Measurements from ENCODE around the gene ABO.
"Not testable (repeated sequence)": the region's sequence is repeated elsewhere in the genome, so short reads cannot be mapped to it uniquely, and the experiment has no call there.

ABO gene

DNA sequence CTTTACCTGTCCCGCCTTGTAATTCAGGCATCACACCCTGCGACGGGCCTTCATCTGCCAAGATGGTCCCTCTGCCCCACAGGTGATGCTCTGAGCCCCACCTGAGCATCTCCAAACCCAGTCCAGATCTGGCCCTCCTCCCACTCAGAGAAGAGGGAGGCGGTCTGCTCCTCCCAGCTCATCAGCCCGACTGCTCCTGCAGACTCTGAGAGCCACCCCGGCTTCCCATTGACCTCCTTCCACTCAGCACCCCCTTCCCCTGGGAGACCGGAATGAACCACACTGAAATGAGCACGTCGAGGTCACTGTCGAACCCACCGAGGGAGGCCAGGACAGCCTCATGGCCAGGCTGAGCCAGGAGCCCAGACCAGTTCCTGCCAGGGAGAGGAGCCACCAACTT lies 12.8 kb downstream of the ABO start:
- DNase-seq (ENCODE audit: low spot score) = no peak

DNA sequence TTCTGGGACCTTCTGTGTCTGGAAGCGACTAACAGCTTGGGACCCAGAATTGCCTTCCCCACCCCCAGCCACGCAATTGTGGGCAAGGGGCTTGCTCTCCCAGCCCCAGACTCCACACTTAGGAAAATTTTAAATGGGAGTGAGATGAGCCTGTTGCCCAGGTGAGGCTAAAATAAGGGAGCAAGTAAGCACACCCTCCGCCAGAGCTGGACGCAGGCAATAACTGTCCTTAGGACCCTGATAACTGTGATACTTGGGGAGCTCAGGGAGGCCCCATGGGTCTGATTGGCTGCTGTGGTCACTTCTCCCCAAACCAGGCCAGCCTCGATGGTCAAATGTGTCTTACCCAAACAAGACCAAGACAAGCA lies 13.3 kb downstream of the ABO start:
- no peak for DNase-seq (ENCODE audit: low spot score)

DNA sequence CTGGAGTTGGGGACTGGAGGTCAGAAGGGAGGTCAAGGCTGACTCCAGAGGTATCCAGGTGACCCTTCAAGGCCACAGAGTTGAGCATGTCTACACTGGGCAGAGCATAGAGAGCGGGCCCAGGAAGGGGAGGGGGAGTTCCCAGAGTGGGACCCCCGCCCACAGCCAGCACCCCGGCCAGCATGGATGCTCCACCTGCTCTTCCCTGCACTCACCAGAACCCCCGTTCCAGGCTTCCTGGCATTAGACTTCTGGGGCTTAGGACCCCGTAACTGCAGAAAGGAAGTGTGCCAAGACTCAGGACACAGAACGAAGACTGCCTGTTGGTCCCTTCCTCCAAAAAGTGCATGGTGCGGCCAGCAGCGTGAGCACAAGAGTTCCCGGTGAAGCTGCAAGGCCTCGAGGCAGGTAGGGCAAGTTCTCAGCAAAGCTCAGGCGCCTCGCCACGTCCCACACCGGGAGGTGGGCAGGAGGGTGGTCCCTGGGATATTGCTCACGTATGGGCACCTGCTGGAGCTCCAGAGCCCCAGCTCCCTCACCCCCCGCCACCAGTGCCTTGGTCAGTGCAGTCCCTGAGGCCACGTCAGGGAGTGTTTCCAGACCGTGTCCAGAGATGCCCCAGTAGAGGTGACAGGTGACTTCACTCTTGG lies 13.8 kb downstream of the ABO start:
- no peak for DNase-seq (ENCODE audit: low spot score)

DNA sequence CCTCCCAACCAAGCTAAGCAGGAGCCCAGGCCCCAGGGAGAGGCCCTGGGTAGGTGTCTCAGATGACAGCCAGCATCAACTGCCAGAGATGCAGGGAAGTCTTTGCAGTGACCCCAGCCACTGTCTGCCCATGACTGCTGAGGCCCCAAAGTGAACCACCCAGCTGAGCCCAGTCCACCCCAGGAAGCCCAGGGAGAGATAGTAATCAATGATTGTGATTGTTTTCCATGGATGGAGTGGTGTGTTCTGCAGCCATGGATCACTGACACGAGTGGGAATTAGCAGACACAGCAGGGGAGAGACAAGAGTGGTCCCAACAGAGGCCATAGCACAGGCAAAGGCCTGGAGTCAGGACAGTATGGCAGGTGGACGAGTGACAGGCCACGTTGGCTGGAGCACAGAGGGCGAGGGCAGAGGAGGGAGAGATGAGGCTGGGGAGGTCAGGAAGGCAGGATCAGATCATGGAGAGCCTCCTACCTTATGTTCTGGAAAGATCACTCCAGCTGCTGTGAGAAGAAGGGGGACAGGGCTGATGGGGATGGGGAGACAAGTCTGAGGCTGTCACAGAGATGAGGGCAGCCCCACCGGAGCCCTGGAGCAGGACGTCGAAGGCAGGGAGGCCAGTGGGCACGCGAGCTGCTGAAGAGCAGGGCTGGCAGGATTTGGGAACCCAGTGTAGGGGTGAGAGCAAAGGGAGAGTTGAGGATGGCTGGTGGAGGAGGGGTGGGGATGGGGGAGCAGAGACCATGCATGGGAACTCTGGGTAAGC lies 14.5 kb downstream of the ABO start:
- DNase-seq (ENCODE audit: low spot score) = no peak

DNA sequence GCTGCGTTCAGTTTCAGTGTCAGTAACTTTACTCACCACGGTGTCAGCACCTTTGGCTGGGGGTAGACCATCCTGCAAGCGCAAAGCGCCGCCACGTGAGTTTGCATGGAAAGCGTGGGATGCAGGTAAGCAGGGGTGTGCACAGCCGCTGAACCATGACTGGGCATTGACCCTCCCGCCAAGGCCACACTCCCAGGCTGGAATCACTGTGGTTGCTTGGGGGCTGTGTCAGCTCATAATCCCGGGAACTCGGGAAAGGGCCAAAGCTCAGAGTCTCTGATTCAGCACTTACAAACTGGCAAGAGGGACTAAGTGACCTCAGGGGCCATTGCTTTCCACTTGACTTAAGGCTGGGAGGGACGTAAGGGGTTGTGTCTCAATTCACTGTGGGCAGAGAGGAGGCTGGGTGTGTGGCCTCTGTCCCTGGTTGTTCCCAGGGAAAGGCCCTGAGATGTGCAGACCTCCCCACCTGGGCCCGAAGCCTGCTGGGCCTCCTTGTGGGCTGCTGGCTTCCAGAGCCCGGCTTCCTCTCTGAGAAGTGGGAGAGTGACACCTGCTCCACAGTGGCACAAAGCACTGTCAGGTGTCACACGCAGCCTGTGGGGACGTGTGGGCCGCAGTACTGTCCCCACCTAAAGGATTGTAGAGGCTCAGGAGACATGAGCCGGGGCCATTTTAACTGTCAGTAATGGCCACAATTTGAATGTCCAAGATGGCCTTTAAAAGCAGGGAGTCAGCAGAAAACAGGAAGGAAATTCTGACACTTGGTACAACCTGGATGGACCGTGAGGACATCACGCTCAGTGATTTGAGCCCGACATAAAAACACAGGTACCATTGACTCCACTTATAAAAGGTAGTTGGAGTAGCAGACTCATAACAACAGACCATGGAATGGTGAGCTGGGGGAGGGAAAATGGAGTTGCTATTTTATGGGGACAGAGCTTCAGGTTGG lies 16.7 kb downstream of the ABO start:
- no peak for DNase-seq (ENCODE audit: low spot score)

GRCh38 chr9:133257465-133257956 lies 17.5 kb downstream of the ABO start:
- DNase-seq (ENCODE audit: low spot score) = no peak

DNA sequence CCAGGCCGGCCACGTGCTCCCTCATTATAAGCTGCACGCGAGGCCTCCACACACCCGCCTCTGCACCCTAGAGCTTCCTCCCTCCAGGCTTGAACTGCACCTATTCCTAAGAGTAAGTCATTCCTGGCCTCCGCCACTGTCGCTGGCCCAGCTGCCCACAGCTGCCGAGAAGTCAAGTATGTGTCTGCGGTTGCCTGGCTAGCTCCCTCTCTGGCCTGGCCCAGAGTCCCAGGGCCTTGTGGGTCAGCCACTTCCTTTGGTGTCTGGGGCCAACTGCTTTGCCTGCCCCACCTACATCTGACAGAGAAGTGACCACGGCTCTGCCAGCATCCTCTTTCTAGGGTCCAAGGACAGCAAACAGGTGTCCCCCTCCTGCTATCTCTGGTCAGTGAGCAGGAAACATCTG lies 18.3 kb downstream of the ABO start:
- no peak for DNase-seq (ENCODE audit: low spot score)

GRCh38 chr9:133256136-133256461 lies 18.9 kb downstream of the ABO start:
- no peak for DNase-seq (ENCODE audit: low spot score)

DNA sequence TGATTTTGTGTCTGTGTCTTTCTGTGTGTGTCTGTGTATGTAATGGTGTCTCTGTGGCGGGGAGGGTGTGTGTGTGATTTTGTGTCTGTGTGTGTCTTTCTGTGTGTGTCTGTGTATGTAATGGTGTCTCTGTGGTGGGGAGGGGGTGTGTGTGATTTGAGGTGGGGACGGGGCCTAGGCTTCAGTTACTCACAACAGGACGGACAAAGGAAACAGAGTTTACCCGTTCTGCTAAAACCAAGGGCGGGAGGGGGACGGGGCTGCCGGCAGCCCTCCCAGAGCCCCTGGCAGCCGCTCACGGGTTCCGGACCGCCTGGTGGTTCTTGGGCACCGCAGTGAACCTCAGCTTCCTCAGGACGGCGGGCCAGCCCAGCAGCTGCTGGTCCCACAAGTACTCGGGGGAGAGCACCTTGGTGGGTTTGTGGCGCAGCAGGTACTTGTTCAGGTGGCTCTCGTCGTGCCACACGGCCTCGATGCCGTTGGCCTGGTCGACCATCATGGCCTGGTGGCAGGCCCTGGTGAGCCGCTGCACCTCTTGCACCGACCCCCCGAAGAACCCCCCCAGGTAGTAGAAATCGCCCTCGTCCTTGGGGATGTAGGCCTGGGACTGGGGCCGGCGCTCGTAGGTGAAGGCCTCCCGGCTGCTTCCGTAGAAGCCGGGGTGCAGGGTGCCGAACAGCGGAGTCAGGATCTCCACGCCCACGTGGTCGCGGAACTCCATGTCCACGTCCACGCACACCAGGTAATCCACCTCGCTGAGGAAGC lies 19.4 kb downstream of the ABO start:
- DNase-seq (ENCODE audit: low spot score) = no peak

GRCh38 chr9:133254471-133254870 lies 20.5 kb downstream of the ABO start:
- DNase-seq (ENCODE audit: low spot score) = no peak

- no peak for DNase-seq (ENCODE audit: low spot score)
Measured at GRCh38 chr9:133253268-133253667, 21.7 kb downstream of the ABO start.

GRCh38 chr9:133252301-133253020 lies 22.5 kb downstream of the ABO start:
- no peak for DNase-seq (ENCODE audit: low spot score)

GRCh38 chr9:133251773-133252172 lies 23.2 kb downstream of the ABO start:
- DNase-seq (ENCODE audit: low spot score) = no peak

GRCh38 chr9:133251221-133251620 lies 23.8 kb downstream of the ABO start:
- DNase-seq (ENCODE audit: low spot score) = not testable (repeated sequence)

GRCh38 chr9:133250741-133251170 lies 24.2 kb downstream of the ABO start:
- DNase-seq (ENCODE audit: low spot score) = no peak

DNA sequence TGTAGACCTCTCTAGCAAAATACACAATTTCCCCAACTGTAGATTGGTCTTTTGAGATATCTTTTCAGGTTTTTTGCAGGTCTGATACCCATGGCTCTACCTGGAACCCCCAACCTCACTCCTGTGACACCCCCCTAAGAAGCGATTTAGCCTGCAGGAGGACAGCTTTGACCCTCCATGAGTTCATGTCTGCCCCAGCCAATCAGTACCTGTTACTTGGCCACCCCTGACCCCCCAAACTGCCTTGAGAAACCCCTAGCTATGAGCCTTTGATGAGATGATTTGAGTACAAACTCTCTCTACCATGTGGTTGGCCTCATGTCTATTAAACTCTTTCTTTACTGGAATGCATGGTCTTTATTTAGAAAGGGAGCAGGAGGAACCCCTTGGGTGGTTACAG lies 25.7 kb downstream of the ABO start:
- DNase-seq (ENCODE audit: low spot score) = no peak

GRCh38 chr9:133248726-133249295 lies 26.2 kb downstream of the ABO start:
- no peak for DNase-seq (ENCODE audit: low spot score)

DNA sequence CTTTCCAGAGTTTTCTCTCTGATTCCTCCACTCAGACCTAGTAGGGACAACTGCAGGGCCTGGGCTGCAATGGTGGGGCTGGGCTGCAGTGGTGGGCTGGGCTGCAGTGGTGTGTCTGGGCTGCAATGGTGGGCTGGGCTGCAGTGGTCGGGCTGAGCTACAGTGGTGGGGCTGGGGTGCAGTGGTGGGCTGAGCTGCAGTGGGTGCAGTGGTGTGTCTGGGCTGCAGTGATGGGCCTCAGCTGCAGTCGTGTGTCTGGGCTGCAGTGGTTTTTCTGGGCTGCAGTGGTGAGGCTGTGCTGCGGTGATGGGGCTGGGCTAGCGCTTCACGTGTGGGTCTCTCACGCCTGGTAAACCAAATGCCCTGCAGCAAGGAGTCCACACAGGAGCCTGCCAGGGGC lies 27.4 kb downstream of the ABO start:
- no peak for DNase-seq (ENCODE audit: low spot score)

GRCh38 chr9:133246991-133247390 lies 28.0 kb downstream of the ABO start:
- DNase-seq (ENCODE audit: low spot score) = no peak

GRCh38 chr9:133246562-133246961 lies 28.4 kb downstream of the ABO start:
- no peak for DNase-seq (ENCODE audit: low spot score)

- DNase-seq (ENCODE audit: low spot score) = no peak
Measured at GRCh38 chr9:133242991-133243390, 32.0 kb downstream of the ABO start.
